GM19438 (cell line): ENCODE results near the gene MED31.
"Not testable (repeated sequence)": the region's sequence is repeated elsewhere in the genome, so short reads cannot be mapped to it uniquely, and the experiment has no call there.

ENCODE experiments used
- ATAC-seq: cut with Tn5 transposase; IDR thresholded peaks from one replicate; pipeline ENCODE4 v1.9.1; 2021; ENCODE audit warnings: low read depth; ENCODE audit not compliant: unreplicated experiment

MED31 gene

DNA sequence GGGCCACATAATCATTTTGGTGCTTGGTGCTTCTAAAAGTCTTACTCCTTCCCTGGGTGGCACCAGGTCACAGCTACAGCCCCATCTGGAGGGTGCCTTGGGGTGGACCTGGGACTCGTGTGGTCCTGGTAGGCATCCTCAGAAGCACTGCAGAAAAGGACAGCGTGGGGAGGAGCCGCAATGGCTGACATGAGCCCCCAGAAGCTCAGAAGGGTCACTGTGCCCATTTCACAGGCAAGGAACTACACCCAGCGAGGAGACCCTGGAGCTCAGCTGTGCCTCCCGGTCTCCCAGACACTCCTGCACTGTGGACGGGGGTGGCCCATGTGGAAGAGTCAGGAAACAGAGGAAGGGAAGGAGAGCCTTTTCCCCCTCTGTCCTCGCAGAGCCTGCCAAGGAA is 26.5 kb upstream of the MED31 start:
- ATAC-seq: no peak

GRCh38 chr17:6677158-6677831 is 25.9 kb upstream of the MED31 start:
- no peak for ATAC-seq

DNA sequence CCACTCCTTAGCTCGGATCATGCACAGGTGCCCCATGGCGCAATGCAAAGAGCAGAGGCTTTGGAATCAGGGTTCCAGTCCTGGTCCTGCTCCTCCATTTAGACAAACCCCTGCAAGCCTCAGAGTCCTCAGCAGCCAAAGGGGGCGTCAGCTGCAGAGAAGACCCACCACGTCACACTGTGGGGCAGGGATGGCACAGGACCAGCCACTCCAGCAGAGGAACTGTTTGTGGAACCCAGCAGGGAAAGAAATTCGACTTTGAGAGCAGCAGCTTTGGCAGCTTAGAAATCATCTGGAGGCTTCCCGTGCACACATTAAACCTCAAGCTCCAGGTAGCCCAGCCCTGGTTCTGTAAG is 25.4 kb upstream of the MED31 start:
- ATAC-seq: no peak

DNA sequence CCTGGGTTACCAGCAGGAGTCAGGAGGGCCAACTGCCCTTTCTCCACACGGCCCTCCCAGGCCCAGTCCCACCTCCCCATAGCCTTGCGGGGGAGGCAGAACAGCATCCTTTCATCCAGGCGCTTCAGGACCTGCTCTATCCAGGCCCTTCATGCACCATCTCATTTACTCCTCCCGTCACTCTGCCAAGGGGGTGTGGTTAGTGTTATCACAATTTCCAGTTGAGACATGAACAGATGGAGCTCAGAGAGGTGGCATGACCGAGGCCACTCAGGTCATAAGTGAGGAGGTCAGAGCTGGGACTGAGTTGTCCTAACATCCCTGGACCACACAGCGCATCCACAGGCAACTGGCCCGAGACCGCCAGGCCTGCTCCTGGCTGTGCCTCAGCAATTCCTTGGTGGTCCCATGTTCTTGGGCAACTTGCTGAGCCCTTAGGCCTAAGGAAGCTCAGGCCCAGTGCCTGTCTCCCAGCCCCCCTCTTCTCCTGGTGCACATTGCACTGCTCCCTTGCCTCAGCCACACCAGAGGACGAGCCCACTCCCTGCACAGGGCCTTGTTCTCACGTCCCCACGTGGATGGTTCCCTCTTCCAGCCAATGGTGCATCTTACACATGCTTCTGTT is 23.9 kb upstream of the MED31 start:
- no peak for ATAC-seq

GRCh38 chr17:6674586-6674985 is 23.2 kb upstream of the MED31 start:
- no peak for ATAC-seq

- ATAC-seq: no peak
Observed at GRCh38 chr17:6671431-6671830, 20.0 kb upstream of the MED31 start.

- no peak for ATAC-seq
Observed at GRCh38 chr17:6670999-6671398, 19.6 kb upstream of the MED31 start.

DNA sequence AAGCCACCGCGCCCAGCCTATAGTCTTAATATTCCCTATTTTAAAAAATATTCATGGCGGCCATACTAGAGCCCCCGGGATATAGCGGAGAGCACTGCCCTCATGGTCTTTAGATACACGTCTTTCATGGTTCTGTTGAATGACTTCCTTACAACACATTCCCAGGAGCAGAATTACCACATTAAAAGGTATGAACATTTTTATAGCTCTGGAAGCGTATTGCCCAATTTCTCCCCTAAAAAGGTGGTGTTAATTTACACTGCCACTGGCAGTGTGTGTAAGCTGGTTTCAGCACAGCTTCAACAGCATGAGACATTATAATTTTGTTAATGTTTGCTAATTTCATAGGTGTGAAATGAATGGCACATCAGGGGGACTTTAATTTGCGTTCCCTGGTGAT is 19.2 kb upstream of the MED31 start:
- ATAC-seq: no peak

DNA sequence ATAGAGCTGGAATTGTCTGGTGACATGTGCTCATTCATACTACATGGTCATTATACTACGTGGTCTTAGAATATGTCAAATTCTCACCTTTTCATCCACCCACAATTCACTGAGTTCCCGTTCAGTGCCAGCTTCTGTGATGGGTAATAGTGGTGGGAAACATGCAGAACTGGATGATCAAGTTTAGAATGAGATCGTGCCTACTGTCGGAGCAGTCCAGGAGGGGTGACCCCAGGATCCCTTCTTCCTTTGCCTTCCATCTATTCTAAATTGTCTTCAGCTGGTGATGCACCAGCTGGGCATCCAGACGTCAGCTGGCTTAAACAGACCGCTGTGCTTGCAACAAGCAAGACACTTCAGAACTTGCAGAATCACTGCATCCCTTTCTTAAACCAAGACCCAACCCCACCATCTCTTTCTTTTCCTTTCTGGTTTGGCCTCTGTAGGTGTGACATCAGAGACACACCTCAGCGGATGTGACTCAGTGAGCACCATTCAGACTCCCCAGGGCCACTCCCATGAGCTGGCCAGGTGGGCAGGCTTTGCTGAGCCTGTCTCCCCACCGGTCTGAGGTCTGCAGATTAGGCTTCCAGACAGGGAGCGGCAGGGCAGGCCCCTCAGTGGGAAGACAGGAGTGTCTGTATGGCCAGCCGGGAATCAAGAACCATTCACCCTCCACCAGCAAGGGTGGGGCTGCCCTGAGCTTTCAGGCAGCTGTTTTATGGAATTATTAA is 18.2 kb upstream of the MED31 start:
- no peak for ATAC-seq

- no peak for ATAC-seq
Observed at GRCh38 chr17:6668727-6669425, 17.5 kb upstream of the MED31 start.

DNA sequence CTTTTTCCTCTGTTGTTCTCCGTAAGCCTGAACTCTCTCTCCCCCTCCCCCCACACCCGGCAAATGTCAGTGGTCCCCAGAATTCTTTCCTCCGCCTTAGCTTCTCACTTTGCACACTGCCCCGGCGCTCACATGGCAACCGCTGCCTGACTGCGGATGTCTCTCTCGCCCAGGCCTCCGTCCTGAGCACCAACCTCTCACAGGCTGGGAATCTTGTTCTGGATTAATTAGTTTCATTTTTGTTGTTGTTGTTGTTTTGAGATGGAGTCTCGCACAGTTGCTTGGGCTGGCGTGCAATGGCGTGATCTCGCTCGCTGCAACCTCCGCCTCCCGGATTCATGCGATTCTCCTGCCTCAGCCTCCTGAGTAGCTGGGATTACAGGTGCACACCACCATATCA is 16.8 kb upstream of the MED31 start:
- ATAC-seq: no peak

GRCh38 chr17:6667516-6667915 is 16.1 kb upstream of the MED31 start:
- no peak for ATAC-seq

GRCh38 chr17:6666557-6666956 is 15.2 kb upstream of the MED31 start:
- ATAC-seq: no peak

DNA sequence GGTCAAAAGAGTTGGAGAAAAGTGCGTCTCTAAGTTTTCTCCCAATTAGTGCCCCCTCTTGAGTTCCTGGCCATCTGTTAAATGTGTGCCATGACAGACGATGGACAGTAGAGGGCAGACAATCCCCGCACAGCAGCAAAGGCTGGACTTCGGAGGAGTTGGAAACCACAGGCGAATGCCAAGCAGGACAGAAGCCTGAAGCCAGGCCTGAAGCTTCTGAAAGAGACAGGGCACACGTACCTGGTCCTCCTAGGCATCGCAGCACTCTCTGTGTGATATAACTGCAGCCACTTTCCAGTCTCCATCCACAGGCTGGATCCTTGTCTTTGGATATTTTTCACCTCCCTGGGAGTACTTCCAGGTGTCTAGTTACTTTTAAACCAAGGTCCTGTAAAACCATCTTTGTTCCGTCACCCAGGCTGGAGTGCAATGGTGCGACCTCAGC is 14.7 kb upstream of the MED31 start:
- no peak for ATAC-seq

GRCh38 chr17:6663200-6663599 is 11.8 kb upstream of the MED31 start:
- not testable (repeated sequence) for ATAC-seq

DNA sequence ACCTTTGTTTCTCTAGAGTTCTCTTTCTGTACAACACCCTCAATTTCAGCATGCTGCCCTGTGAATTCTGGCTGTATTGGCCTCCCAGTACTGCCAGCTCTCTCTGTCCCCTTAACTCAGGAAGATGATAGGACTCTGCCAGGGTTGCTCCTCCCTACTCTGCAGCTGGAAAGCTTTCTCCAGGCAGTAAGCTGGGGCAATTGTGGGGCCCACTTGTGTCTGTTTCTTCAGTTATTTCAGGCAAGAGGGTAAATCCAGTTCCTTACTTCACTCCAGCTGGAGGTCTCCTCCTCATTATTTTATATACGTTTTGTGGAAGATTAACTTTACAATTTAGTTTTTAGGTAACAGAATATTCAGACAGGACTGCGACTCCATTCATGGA is 10.1 kb upstream of the MED31 start:
- ATAC-seq: no peak

- ATAC-seq: peak; percentile 71
Observed at GRCh38 chr17:6660805-6661463, 9.5 kb upstream of the MED31 start.

DNA sequence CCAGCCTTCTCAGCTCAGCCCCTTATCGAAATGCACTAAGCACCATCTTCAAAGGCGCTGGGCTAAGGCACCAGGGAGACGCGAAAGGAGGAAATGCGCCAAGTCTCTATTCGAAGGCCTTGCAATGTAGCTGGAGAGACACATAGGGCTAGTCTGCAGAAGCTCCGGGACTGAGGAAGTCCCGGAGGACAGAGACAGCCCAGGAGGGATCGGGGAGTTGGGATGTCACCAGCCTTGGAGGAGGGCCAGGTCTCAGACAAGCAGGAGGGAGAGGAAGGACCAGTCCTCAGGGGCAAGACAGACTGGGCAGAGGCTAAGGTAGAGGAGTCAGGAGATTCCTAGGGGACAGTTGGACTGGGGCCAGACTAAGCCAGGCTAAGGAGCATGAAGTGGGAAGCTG is 8.7 kb upstream of the MED31 start:
- ATAC-seq: no peak

GRCh38 chr17:6658411-6658810 is 7.0 kb upstream of the MED31 start:
- ATAC-seq: not testable (repeated sequence)

GRCh38 chr17:6657633-6658287 is 6.4 kb upstream of the MED31 start:
- ATAC-seq: no peak
